SK-N-SH treated with all-trans-retinoic acid at 6 μM for 48 hours (cell line): ENCODE measurements around the gene CSF2RB.

Source experiments
- BACH2 ChIP-seq: fragments of 250-450 bp; sonication (Bioruptor Pico); IDR thresholded peaks from 2 replicates; pipeline ENCODE4 v1.9.0; 2021; ENCODE audit warnings: mild to moderate bottlenecking, borderline replicate concordance
- ISL1 ChIP-seq: fragments of 250-450 bp; sonication (Bioruptor Pico); IDR thresholded peaks from 2 replicates; pipeline ENCODE4 v2.1.2; 2022; ENCODE audit warnings: mild to moderate bottlenecking, moderate library complexity
- RARB ChIP-seq: fragments of 250-450 bp; sonication (Bioruptor Pico); IDR thresholded peaks from 2 replicates; pipeline ENCODE4 v1.8.0; 2021; ENCODE audit warnings: mild to moderate bottlenecking, moderate library complexity
- SNAI2 ChIP-seq: fragments of 250-450 bp; sonication (Bioruptor Pico); IDR thresholded peaks from 2 replicates; pipeline ENCODE4 v1.5.0; 2020; ENCODE audit warnings: mild to moderate bottlenecking, moderate library complexity
- TCF4 ChIP-seq: fragments of 250-450 bp; sonication (Bioruptor Pico); IDR thresholded peaks from 2 replicates; pipeline ENCODE4 v1.8.0; 2021; ENCODE audit warnings: mild to moderate bottlenecking, moderate library complexity, borderline replicate concordance
- ZFP3 ChIP-seq: fragments of 250-450 bp; sonication (Bioruptor Pico); IDR thresholded peaks from 2 replicates; pipeline ENCODE4 v1.5.0; 2020; ENCODE audit warnings: mild to moderate bottlenecking, moderate library complexity
- ZFP30 ChIP-seq: fragments of 450-650 bp; formaldehyde crosslinking; IDR thresholded peaks from 2 replicates; pipeline ENCODE4 v1.5.0; 2022; ENCODE audit warnings: mild to moderate bottlenecking, moderate library complexity
- ZNF565 ChIP-seq: fragments of 450-650 bp; formaldehyde crosslinking; conservative IDR thresholded peaks from 2 replicates; pipeline ENCODE4 v1.5.0; 2020; ENCODE audit warnings: low read depth, mild to moderate bottlenecking, moderate library complexity
- ZNF8 ChIP-seq: fragments of 450-650 bp; formaldehyde crosslinking; IDR thresholded peaks from 2 replicates; pipeline ENCODE4 v1.5.0; 2020; ENCODE audit warnings: mild to moderate bottlenecking, moderate library complexity
- TF ChIP-seq, protein P1 (sequence below): fragments of 250-450 bp; sonication (Bioruptor Pico); IDR thresholded peaks from 2 replicates; pipeline ENCODE4 v1.8.0; 2021; ENCODE audit warnings: low read depth, mild to moderate bottlenecking, moderate library complexity, borderline replicate concordance
- TF ChIP-seq, protein P2 (sequence below): fragments of 250-450 bp; sonication (Bioruptor Pico); IDR thresholded peaks from 2 replicates; pipeline ENCODE4 v1.8.0; 2020; ENCODE audit warnings: mild to moderate bottlenecking, moderate library complexity, borderline replicate concordance

DNA sequence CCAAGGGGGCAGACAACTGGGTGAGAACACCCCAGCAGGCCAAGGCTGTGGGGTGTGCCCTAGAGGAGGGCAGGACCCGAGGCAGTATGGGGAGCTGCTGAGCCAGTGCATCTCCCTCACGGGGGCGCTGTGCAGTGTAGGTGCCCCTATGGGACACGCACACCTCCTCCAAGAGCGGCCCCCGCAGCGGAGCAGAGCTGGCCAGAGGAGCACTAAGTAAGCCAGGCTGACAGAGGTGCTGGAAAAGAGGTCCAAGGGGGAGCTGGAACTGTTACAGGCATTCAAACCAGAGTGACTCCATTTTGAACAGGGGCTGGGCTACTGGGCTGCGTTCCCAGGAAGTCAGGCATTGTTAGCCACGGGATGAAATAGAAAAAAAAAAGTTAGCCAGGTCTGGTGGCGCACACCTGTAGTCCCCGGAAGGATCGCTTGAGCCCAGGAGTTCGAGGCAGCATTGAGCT is 64.0 kb downstream of the CSF2RB start:
- TF ChIP-seq, protein P1, sequence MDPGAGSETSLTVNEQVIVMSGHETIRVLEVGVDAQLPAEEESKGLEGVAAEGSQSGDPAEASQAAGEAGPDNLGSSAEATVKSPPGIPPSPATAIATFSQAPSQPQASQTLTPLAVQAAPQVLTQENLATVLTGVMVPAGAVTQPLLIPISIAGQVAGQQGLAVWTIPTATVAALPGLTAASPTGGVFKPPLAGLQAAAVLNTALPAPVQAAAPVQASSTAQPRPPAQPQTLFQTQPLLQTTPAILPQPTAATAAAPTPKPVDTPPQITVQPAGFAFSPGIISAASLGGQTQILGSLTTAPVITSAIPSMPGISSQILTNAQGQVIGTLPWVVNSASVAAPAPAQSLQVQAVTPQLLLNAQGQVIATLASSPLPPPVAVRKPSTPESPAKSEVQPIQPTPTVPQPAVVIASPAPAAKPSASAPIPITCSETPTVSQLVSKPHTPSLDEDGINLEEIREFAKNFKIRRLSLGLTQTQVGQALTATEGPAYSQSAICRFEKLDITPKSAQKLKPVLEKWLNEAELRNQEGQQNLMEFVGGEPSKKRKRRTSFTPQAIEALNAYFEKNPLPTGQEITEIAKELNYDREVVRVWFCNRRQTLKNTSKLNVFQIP, result no peak
- TF ChIP-seq ZFP3 (CRISPR knock-in tag) (no peak), ZNF565 (CRISPR knock-in tag) (no peak), ZNF8 (no peak), RARB (CRISPR knock-in tag) (no peak), BACH2 (CRISPR knock-in tag) (no peak), SNAI2 (CRISPR knock-in tag) (0 out of 2 replicates have a peak, but pooled peaks have one; percentile 24), ZFP30 (CRISPR knock-in tag) (no peak), TCF4 (CRISPR knock-in tag) (no peak), ISL1 (CRISPR knock-in tag) (no peak)
- TF ChIP-seq, protein P2, sequence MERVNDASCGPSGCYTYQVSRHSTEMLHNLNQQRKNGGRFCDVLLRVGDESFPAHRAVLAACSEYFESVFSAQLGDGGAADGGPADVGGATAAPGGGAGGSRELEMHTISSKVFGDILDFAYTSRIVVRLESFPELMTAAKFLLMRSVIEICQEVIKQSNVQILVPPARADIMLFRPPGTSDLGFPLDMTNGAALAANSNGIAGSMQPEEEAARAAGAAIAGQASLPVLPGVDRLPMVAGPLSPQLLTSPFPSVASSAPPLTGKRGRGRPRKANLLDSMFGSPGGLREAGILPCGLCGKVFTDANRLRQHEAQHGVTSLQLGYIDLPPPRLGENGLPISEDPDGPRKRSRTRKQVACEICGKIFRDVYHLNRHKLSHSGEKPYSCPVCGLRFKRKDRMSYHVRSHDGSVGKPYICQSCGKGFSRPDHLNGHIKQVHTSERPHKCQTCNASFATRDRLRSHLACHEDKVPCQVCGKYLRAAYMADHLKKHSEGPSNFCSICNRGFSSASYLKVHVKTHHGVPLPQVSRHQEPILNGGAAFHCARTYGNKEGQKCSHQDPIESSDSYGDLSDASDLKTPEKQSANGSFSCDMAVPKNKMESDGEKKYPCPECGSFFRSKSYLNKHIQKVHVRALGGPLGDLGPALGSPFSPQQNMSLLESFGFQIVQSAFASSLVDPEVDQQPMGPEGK (CRISPR knock-in tag), result no peak
